OCI-M1 (cell line): ENCODE measurements around the gene JAKMIP1.
"Not testable (repeated sequence)": the region's sequence is repeated elsewhere in the genome, so short reads cannot be mapped to it uniquely, and the experiment has no call there.

Experiments
- DNase-seq: peaks from one replicate; lab custom pipeline; 2025; lab: John Stamatoyannopoulos, UW

Gene JAKMIP1

GRCh38 chr4:6229095-6229494 is 28.7 kb upstream of the JAKMIP1 start:
- DNase-seq = no peak

GRCh38 chr4:6228158-6229067 is 28.1 kb upstream of the JAKMIP1 start:
- no peak for DNase-seq

GRCh38 chr4:6227412-6228157 is 27.2 kb upstream of the JAKMIP1 start:
- no peak for DNase-seq

GRCh38 chr4:6226506-6226905 is 26.2 kb upstream of the JAKMIP1 start:
- DNase-seq = no peak

GRCh38 chr4:6225469-6225868 is 25.1 kb upstream of the JAKMIP1 start:
- peak; percentile 25 for DNase-seq

- DNase-seq = no peak
These were observed 24.4 kb upstream of the JAKMIP1 start for GRCh38 chr4:6224735-6225134.

- no peak for DNase-seq
These were observed 22.5 kb upstream of the JAKMIP1 start for GRCh38 chr4:6222761-6223292.

- DNase-seq = no peak
These were observed 21.8 kb upstream of the JAKMIP1 start for GRCh38 chr4:6221851-6222760.

- DNase-seq = no peak
These were observed 21.0 kb upstream of the JAKMIP1 start for GRCh38 chr4:6221301-6221850.

GRCh38 chr4:6217716-6218381 is 17.5 kb upstream of the JAKMIP1 start:
- DNase-seq = no peak

- no peak for DNase-seq
These were observed 16.2 kb upstream of the JAKMIP1 start for GRCh38 chr4:6216588-6216987.

- no peak for DNase-seq
These were observed 9.6 kb upstream of the JAKMIP1 start for GRCh38 chr4:6209921-6210320.

GRCh38 chr4:6209291-6209690 is 8.9 kb upstream of the JAKMIP1 start:
- not testable (repeated sequence) for DNase-seq

- DNase-seq = no peak
These were observed 8.1 kb upstream of the JAKMIP1 start for GRCh38 chr4:6208416-6208815.

GRCh38 chr4:6207602-6208001 is 7.3 kb upstream of the JAKMIP1 start:
- DNase-seq = no peak

GRCh38 chr4:6206771-6207290 is 6.5 kb upstream of the JAKMIP1 start:
- DNase-seq = no peak

GRCh38 chr4:6205973-6206372 is 5.6 kb upstream of the JAKMIP1 start:
- no peak for DNase-seq

GRCh38 chr4:6205567-6205931 is 5.2 kb upstream of the JAKMIP1 start:
- no peak for DNase-seq

- no peak for DNase-seq
These were observed 4.7 kb upstream of the JAKMIP1 start for GRCh38 chr4:6204871-6205566.

GRCh38 chr4:6204098-6204497 is 3.7 kb upstream of the JAKMIP1 start:
- no peak for DNase-seq
